RWPE2 (cell line): ENCODE measurements around the gene SBF1.

ENCODE experiments used
- ATAC-seq: fragments of 200-7000 bp; cut with Tn5 transposase; 3 replicates; pipeline ENCODE4 v1.9.1; 2021; ENCODE audit warnings: low read depth
- DNase-seq: peaks from one replicate; pipeline ENCODE4 v3.0.0-alpha.2; 2020; ENCODE audit warnings: low spot score
- H3K27ac ChIP-seq: fragments of 450-650 bp; 2 replicates; pipeline ENCODE4 v1.5.1; 2017; ENCODE audit warnings: mild to moderate bottlenecking; ENCODE audit not compliant: poor library complexity, severe bottlenecking
- H3K27me3 ChIP-seq: fragments of 250-450 bp; sonication (Bioruptor Pico); 2 replicates; pipeline ENCODE4 v1.5.1; 2021; ENCODE audit warnings: mild to moderate bottlenecking, moderate library complexity; ENCODE audit not compliant: insufficient read depth, poor library complexity, severe bottlenecking
- H3K36me3 ChIP-seq: fragments of 250-450 bp; sonication (Bioruptor Pico); 2 replicates; pipeline ENCODE4 v1.5.1; 2020; ENCODE audit warnings: low read depth, mild to moderate bottlenecking, moderate library complexity
- H3K4me1 ChIP-seq: fragments of 250-450 bp; sonication (Bioruptor Pico); 2 replicates; pipeline ENCODE4 v1.5.1; 2021; ENCODE audit warnings: mild to moderate bottlenecking, moderate library complexity; ENCODE audit not compliant: insufficient read depth, poor library complexity, severe bottlenecking
- H3K4me3 ChIP-seq: fragments of 250-450 bp; sonication (Bioruptor Pico); 2 replicates; pipeline ENCODE4 v1.5.1; 2021; ENCODE audit warnings: mild to moderate bottlenecking, moderate library complexity; ENCODE audit not compliant: severe bottlenecking
- H3K9me3 ChIP-seq: fragments of 250-450 bp; sonication (Bioruptor Pico); 2 replicates; pipeline ENCODE4 v1.5.1; 2021; ENCODE audit warnings: mild to moderate bottlenecking, moderate library complexity; ENCODE audit not compliant: severe bottlenecking
- CTCF ChIP-seq: fragments of 450-650 bp; IDR thresholded peaks from one replicate; pipeline ENCODE4 v1.5.1; 2017; ENCODE audit warnings: mild to moderate bottlenecking, moderate library complexity; ENCODE audit not compliant: poor library complexity, severe bottlenecking

Gene SBF1

GRCh38 chr22:50425179-50425916 is 49.5 kb downstream of the SBF1 start:
- Histone ChIP-seq H3K4me1 (no peaks in the 10 kb centered on the region), H3K27me3 (no peaks in the 10 kb centered on the region), H3K36me3 (peaks cover 63% of the 10 kb centered on the region), H3K27ac (no peak overlapping the region), H3K4me3 (no peak overlapping the region), H3K9me3 (no peaks in the 10 kb centered on the region)
- no peak for TF ChIP-seq CTCF
- DNase-seq, result no peak
- ATAC-seq, result no peak

GRCh38 chr22:50423956-50424355 is 50.9 kb downstream of the SBF1 start:
- TF ChIP-seq CTCF, result no peak
- Histone ChIP-seq H3K27ac (no peak overlapping the region), H3K4me3 (no peak overlapping the region), H3K36me3 (peaks cover 55% of the 10 kb centered on the region), H3K9me3 (no peaks in the 10 kb centered on the region), H3K27me3 (no peaks in the 10 kb centered on the region), H3K4me1 (no peaks in the 10 kb centered on the region)
- no peak for ATAC-seq
- peak; percentile 55 for DNase-seq

- DNase-seq (peak; percentile 39), ATAC-seq (no peak)
- Histone ChIP-seq H3K9me3 (no peaks in the 10 kb centered on the region), H3K27ac (no peak overlapping the region), H3K4me1 (no peaks in the 10 kb centered on the region), H3K4me3 (no peak overlapping the region), H3K36me3 (peaks cover 53% of the 10 kb centered on the region), H3K27me3 (no peaks in the 10 kb centered on the region)
- no peak for TF ChIP-seq CTCF
Observed at GRCh38 chr22:50422961-50423815, 51.6 kb downstream of the SBF1 start.

GRCh38 chr22:50422046-50422445 is 52.8 kb downstream of the SBF1 start:
- Histone ChIP-seq H3K9me3 (no peaks in the 10 kb centered on the region), H3K36me3 (peaks cover 52% of the 10 kb centered on the region)

More at GRCh38 chr22:50422046-50422445, 52.8 kb downstream of the SBF1 start:
- DNase-seq (no peak), ATAC-seq (no peak)
- H3K27me3 ChIP-seq, result no peaks in the 10 kb centered on the region
- no peak for TF ChIP-seq CTCF
- no peaks in the 10 kb centered on the region for H3K4me1 ChIP-seq
- no peak overlapping the region for H3K4me3 ChIP-seq
- no peak overlapping the region for H3K27ac ChIP-seq
